Liver (tissue), 3 donors: ENCODE measurements around the gene DHX35.

Experiments
- FOXA1 ChIP-seq: IDR thresholded peaks from 2 replicates; pipeline ENCODE4 v1.6.1; 2016; ENCODE audit warnings: antibody characterized with exemption
- GABPA ChIP-seq, 2 donors: IDR thresholded peaks in 1 of 2; conservative IDR thresholded peaks in 1 of 2; 2 replicates each; pipeline ENCODE4 v1.6.1; 2016; ENCODE audit warnings: antibody characterized with exemption in 2 of 2, mild to moderate bottlenecking in 1 of 2, moderate library complexity in 1 of 2
- SP1 ChIP-seq: IDR thresholded peaks from 2 replicates; pipeline ENCODE4 v1.6.1; 2018; ENCODE audit warnings: antibody characterized with exemption, mild to moderate bottlenecking
- YY1 ChIP-seq: IDR thresholded peaks from 2 replicates; pipeline ENCODE4 v1.6.1; 2016; ENCODE audit warnings: antibody characterized with exemption, mild to moderate bottlenecking
- TF ChIP-seq, protein P1 (sequence below): fragments of 150-350 bp; IDR thresholded peaks from 2 replicates; pipeline ENCODE4 v1.5.1; 2017; ENCODE audit warnings: improper control_type of control experiment, low read depth, low read length; ENCODE audit not compliant: missing input control
- TF ChIP-seq, protein P2 (sequence below): IDR thresholded peaks from 2 replicates; pipeline ENCODE4 v1.6.1; 2016; ENCODE audit warnings: antibody characterized with exemption
- donor health status: healthy.
- donor health status: healthy.

DNA sequence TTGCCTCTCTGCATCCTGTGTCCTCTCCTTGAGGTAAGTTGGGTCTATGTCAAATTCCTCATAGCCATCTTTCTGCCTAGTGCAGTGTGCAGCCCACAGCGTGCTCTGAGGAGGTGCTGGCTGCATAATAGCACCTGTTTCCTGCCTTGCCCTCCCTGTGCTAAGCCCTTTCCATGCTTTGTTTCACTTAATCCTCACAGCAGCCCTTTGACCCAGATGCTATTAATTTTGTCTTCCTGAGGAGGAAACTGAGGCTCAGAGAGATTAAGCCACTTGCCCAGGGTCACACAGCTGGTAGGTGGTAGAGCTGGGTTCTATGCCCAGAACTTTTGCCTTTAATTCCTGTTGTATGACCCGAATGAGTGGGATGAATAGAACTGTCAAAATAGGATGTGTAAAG, 22.5 kb upstream of the DHX35 start:
- TF ChIP-seq, protein P1, sequence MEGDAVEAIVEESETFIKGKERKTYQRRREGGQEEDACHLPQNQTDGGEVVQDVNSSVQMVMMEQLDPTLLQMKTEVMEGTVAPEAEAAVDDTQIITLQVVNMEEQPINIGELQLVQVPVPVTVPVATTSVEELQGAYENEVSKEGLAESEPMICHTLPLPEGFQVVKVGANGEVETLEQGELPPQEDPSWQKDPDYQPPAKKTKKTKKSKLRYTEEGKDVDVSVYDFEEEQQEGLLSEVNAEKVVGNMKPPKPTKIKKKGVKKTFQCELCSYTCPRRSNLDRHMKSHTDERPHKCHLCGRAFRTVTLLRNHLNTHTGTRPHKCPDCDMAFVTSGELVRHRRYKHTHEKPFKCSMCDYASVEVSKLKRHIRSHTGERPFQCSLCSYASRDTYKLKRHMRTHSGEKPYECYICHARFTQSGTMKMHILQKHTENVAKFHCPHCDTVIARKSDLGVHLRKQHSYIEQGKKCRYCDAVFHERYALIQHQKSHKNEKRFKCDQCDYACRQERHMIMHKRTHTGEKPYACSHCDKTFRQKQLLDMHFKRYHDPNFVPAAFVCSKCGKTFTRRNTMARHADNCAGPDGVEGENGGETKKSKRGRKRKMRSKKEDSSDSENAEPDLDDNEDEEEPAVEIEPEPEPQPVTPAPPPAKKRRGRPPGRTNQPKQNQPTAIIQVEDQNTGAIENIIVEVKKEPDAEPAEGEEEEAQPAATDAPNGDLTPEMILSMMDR: no peak
- TF ChIP-seq GABPA (IDR thresholded peaks at IDR 0.05 in 1 of 2, conservative IDR thresholded peaks at IDR 0.05 in 1 of 2): no peak
- no peak for TF ChIP-seq YY1
- TF ChIP-seq SP1: no peak
- no peak for TF ChIP-seq FOXA1
- TF ChIP-seq, protein P2, sequence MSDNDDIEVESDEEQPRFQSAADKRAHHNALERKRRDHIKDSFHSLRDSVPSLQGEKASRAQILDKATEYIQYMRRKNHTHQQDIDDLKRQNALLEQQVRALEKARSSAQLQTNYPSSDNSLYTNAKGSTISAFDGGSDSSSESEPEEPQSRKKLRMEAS: no peak
